ENCODE measurements around the gene PTRH2. TPM values are rescaled to one million over a fixed set of nuclear protein-coding genes. Genes with fewer than 3 reads are reported as not detected.

The PTRH2 gene
- polyA plus RNA-seq, 1 experiment, result 56.1 TPM

DNA sequence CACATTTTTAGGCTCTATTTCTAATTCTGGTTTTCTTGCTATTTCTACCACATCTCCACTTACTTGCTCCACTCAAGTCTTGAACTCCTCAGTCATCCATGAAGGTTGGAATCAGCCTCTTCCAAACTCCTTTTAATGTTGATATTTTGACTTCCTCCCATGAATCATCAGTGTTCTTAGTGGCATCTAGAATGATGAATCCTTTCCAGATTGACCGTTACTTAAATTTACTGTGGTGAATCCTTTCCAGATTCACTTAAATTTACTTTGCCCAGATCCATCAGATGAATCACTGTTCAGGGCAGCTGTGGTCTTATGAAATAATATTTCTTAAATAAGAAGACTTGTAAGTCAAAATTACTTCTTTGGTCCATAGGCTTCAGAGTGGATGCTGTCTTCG is 55.1 kb downstream of the PTRH2 start:
- TF ChIP-seq CTCF (IDR thresholded peaks at IDR 0.05; ENCODE audit: low read depth, low read length), result no peak
- H3K4me3 ChIP-seq (ENCODE audit: low read depth, low read length), result no peak overlapping the region
- CTCF ChIA-PET, result interaction anchor here (0.6 kb wide), 1 partner anchor 483 kb away, joined by 8 read pairs; no protein-coding TSS in a partner anchor
- H3K27me3 ChIP-seq (ENCODE audit: control insufficient read depth, insufficient read depth, low read length), result no peaks in the 10 kb centered on the region
- POLR2A ChIA-PET, result no interaction called here
- H3K9me3 ChIP-seq (ENCODE audit: control insufficient read depth, insufficient read depth, low read length), result peaks cover 5% of the 10 kb centered on the region
- no peak overlapping the region for H3K27ac ChIP-seq (ENCODE audit: low read depth, low read length)
- DNase-seq (ENCODE audit: low read depth, low spot score), result peak; percentile 18

- ChIA-PET CTCF (no interaction called here), POLR2A (no interaction called here)
- Histone ChIP-seq H3K27ac (ENCODE audit: low read depth, low read length) (no peak overlapping the region), H3K27me3 (ENCODE audit: control insufficient read depth, insufficient read depth, low read length) (no peaks in the 10 kb centered on the region), H3K9me3 (ENCODE audit: control insufficient read depth, insufficient read depth, low read length) (peaks cover 5% of the 10 kb centered on the region), H3K4me3 (ENCODE audit: low read depth, low read length) (no peak overlapping the region)
- TF ChIP-seq CTCF (IDR thresholded peaks at IDR 0.05; ENCODE audit: low read depth, low read length), result no peak
- no peak for DNase-seq (ENCODE audit: low read depth, low spot score)
Observed at GRCh38 chr17:59651346-59651745, 55.9 kb downstream of the PTRH2 start.

- Histone ChIP-seq H3K9me3 (ENCODE audit: control insufficient read depth, insufficient read depth, low read length) (peaks cover 5% of the 10 kb centered on the region), H3K27ac (ENCODE audit: low read depth, low read length) (no peak overlapping the region), H3K4me3 (ENCODE audit: low read depth, low read length) (no peak overlapping the region), H3K27me3 (ENCODE audit: control insufficient read depth, insufficient read depth, low read length) (no peaks in the 10 kb centered on the region)
- POLR2A ChIA-PET, result interaction anchor here (0.7 kb wide), 1 partner anchor 159 kb away, joined by 7 read pairs; no protein-coding TSS in a partner anchor
- CTCF ChIA-PET, result no interaction called here
- no peak for DNase-seq (ENCODE audit: low read depth, low spot score)
- no peak for TF ChIP-seq CTCF (IDR thresholded peaks at IDR 0.05; ENCODE audit: low read depth, low read length)
Observed at GRCh38 chr17:59650642-59651041, 56.6 kb downstream of the PTRH2 start.

- H3K4me3 ChIP-seq (ENCODE audit: low read depth, low read length), result no peak overlapping the region
- H3K9me3 ChIP-seq (ENCODE audit: control insufficient read depth, insufficient read depth, low read length), result peaks cover 5% of the 10 kb centered on the region
- no peak for DNase-seq (ENCODE audit: low read depth, low spot score)
- no peaks in the 10 kb centered on the region for H3K27me3 ChIP-seq (ENCODE audit: control insufficient read depth, insufficient read depth, low read length)
- CTCF ChIA-PET, result no interaction called here
- POLR2A ChIA-PET, result no interaction called here
- no peak overlapping the region for H3K27ac ChIP-seq (ENCODE audit: low read depth, low read length)
- TF ChIP-seq CTCF (IDR thresholded peaks at IDR 0.05; ENCODE audit: low read depth, low read length), result no peak
Observed at GRCh38 chr17:59649886-59650285, 57.3 kb downstream of the PTRH2 start.

Other genes with a start within 250 kb of the PTRH2 start
- 37.4 and 49.4 TPM in 2 replicates for gene DHX40, start 141.8 kb downstream of the PTRH2 start, polyA plus RNA-seq (2011; rRNA removed)
- 376 and 441 TPM in 2 replicates for gene CLTC, start 87.5 kb downstream of the PTRH2 start, polyA plus RNA-seq (2011; rRNA removed)
- gene VMP1, start 224 bp upstream of the PTRH2 start, polyA plus RNA-seq (2011; rRNA removed), result 174 and 196 TPM in 2 replicates
- gene TUBD1, start 185.5 kb upstream of the PTRH2 start, polyA plus RNA-seq (2011; rRNA removed), result 3.9 and 5.1 TPM in 2 replicates
- gene RPS6KB1, start 185.7 kb upstream of the PTRH2 start, polyA plus RNA-seq (2011; rRNA removed), result 19.1 and 21.9 TPM in 2 replicates